GM21515 (cell line): ENCODE measurements around the gene SPATS1.

ENCODE experiments used
- ATAC-seq: cut with Tn5 transposase; IDR thresholded peaks from one replicate; pipeline ENCODE4 v1.9.1; 2021; ENCODE audit not compliant: unreplicated experiment

The SPATS1 gene

DNA sequence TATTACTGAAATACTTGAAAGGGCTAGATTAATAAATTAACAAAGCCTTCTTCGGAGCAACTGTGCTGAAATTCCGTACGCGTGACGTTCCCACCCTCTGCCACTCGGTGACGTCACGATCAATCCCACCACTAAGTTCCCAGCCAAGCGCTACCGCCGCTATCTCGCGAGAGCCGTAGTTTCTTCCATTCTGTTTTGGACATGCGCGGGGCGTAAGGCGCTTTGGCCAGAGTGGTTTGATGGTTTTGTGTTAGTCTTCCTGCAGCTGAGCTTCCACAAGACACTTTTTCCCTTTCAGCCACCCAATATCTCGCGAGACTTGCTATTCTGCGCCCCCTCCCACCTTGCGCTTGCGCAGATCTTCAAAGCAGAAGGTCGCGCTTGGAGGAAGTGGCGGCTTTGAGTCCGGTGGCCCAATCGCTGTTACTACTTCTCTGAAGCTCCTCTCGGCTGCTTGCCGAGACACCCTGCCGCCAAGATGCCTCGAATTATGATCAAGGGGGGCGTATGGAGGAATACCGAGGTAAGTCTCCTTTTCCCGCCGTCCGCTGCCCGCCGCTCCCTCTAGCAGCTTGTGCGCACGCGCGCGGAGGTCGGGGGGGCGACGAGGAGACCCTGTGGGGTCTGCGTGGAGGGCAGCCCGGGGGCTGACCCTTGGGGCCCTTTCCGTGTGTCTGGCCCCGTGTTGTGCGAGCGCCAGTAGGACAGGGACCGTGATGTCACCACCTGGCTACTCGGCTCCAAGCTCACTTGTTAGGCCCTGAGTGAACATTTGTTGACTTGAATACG lies 45.1 kb downstream of the SPATS1 start, which contains the start of gene CDC5L:
Gene CDC5L (plus strand): TSS at position 361 of the 789 bp plus-strand sequence. CDS start 118 bp downstream, at position 479.
- peak; percentile 87 for ATAC-seq

DNA sequence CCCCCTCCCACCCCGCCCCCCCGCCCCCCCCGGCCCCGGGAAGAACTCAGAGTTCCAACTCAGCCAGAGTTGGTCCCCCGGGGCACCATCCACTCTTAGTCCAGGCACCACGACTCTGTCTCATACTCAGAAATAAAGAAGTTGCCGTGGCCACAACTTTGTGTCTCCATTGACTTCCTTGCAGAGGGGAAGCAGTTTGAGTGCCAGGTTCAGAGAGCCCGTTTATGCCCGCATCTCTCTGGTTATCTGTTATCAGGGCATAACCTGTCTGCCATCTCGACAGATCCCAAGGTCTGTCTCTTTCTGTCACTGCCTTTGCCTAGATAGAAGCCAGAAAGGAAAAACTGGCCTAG lies 45.7 kb downstream of the SPATS1 start:
- ATAC-seq: no peak

DNA sequence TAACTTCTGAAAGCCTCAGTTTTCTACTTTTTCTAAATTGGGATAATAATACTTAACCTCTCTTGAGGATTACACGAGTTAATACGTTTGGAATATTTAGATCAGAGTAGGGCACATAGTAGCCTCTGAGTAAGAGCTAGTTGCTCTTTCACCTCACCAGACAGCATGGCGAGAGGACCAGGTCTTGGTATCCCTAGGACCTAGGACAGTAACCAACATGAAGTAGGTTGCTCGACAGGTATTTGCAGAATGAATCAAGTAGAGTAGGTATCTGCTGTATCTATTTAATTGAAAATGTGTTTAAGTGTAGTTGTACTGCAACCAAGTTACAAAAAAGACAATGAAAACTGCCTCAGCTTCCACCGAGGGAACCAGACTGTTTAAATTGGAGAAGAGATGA lies 46.4 kb downstream of the SPATS1 start:
- no peak for ATAC-seq

DNA sequence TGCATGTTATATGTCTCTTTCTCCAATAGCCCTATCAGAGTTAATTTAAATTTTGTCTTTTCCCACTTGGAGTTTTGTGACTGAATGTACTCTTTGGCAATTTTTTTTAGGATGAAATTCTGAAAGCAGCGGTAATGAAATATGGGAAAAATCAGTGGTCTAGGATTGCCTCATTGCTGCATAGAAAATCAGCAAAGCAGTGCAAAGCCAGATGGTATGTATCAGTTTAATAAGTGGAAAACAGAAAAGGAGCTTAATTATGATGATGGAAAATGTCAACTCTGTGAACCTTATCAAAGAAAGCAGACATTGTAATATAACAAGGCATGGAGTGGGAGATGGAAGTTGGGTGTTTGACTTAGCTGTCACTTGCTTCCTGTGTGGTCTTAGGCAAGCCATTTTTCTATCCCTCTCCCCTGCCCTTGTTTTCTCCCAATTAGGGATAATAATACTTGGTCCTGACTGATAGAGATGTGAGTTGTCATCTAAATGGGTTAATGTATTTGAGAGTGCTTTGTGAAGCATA lies 47.8 kb downstream of the SPATS1 start:
- ATAC-seq: no peak
